BLaER1 (cell line): Measurements from ENCODE around the gene SNTG2.

Experiments used
- H3K27ac ChIP-seq: shearing (Covaris generic); formaldehyde crosslinking; 2 replicates; pipeline ENCODE4 v1.8.1; 2022
- H3K27me3 ChIP-seq: shearing (Covaris generic); formaldehyde crosslinking; 2 replicates; pipeline ENCODE4 v1.8.1; 2022
- H3K36me3 ChIP-seq: shearing (Covaris generic); formaldehyde crosslinking; 2 replicates; pipeline ENCODE4 v1.8.1; 2022
- H3K4me1 ChIP-seq: shearing (Covaris generic); formaldehyde crosslinking; 2 replicates; pipeline ENCODE4 v1.8.1; 2022
- H3K4me2 ChIP-seq: shearing (Covaris generic); formaldehyde crosslinking; 2 replicates; pipeline ENCODE4 v1.8.1; 2022
- H3K4me3 ChIP-seq: shearing (Covaris generic); formaldehyde crosslinking; 2 replicates; pipeline ENCODE4 v1.8.1; 2022
- H3K9ac ChIP-seq: shearing (Covaris generic); formaldehyde crosslinking; 2 replicates; pipeline ENCODE4 v1.8.1; 2022
- H3K9me3 ChIP-seq: shearing (Covaris generic); formaldehyde crosslinking; 2 replicates; pipeline ENCODE4 v1.8.1; 2022
- H4K20me1 ChIP-seq: shearing (Covaris generic); formaldehyde crosslinking; 2 replicates; pipeline ENCODE4 v1.8.1; 2022
- Cebpa-rat ChIP-seq: shearing (Covaris generic); IDR thresholded peaks from 2 replicates; pipeline ENCODE4 v1.8.1; 2022

SNTG2 gene

GRCh38 chr2:951224-952006 is 766 bp downstream of the SNTG2 start:
- H4K20me1 ChIP-seq = 0 out of 2 replicates have a peak, but pooled peaks cover 12% of the 10 kb centered on the region
- peak overlapping the region; percentile 70 for H3K4me3 ChIP-seq
- no peak for TF ChIP-seq Cebpa-rat
- no peaks in the 10 kb centered on the region for H3K36me3 ChIP-seq
- no peaks in the 10 kb centered on the region for H3K9me3 ChIP-seq
- H3K4me2 ChIP-seq = peak overlapping the region; percentile 89
- peaks cover 24% of the 10 kb centered on the region for H3K4me1 ChIP-seq
- H3K27me3 ChIP-seq = peaks cover 57% of the 10 kb centered on the region
- no peak overlapping the region for H3K27ac ChIP-seq
- H3K9ac ChIP-seq = no peak overlapping the region

DNA sequence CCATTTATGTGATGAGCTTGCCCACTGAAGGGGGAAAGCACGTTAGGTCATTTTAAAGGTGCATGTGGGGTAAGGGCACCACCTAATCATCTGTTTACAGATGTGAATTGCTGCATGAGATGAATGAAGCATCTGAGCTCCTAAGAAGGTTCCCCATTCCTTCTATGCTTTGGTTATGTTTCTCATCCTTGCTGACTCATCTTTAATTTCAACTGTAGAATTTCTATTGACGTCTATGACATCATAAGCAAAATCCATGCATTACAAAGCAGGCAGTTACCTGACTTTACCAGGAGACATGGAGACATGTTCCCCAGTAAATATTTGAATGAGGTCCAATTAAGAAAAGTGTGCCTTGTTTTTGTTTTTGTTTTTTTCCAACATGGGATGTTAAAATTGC is 2.8 kb downstream of the SNTG2 start:
- TF ChIP-seq Cebpa-rat = no peak
- Histone ChIP-seq H3K4me2 (no peak overlapping the region), H3K9ac (no peak overlapping the region)

GRCh38 chr2:953975-954686 is 3.5 kb downstream of the SNTG2 start:
- H3K4me1 ChIP-seq = peaks cover 11% of the 10 kb centered on the region
- H3K9me3 ChIP-seq = no peaks in the 10 kb centered on the region
- H3K27me3 ChIP-seq = peaks cover 50% of the 10 kb centered on the region
- no peaks in the 10 kb centered on the region for H3K36me3 ChIP-seq
- TF ChIP-seq Cebpa-rat = no peak
- H4K20me1 ChIP-seq = 0 out of 2 replicates have a peak, but pooled peaks cover 12% of the 10 kb centered on the region
- no peak overlapping the region for H3K4me2 ChIP-seq
- no peak overlapping the region for H3K4me3 ChIP-seq
- no peak overlapping the region for H3K27ac ChIP-seq
- H3K9ac ChIP-seq = no peak overlapping the region

More for the DNA sequence above, 2.8 kb downstream of the SNTG2 start:
- Histone ChIP-seq H3K27me3 (peaks cover 57% of the 10 kb centered on the region), H3K9me3 (no peaks in the 10 kb centered on the region), H3K36me3 (no peaks in the 10 kb centered on the region), H3K27ac (no peak overlapping the region), H3K4me3 (no peak overlapping the region), H4K20me1 (0 out of 2 replicates have a peak, but pooled peaks cover 12% of the 10 kb centered on the region), H3K4me1 (peaks cover 8% of the 10 kb centered on the region)

- 0 out of 2 replicates have a peak, but pooled peaks cover 8% of the 10 kb centered on the region for H4K20me1 ChIP-seq
- H3K9me3 ChIP-seq = no peaks in the 10 kb centered on the region
- no peak overlapping the region for H3K4me2 ChIP-seq
- no peak overlapping the region for H3K4me3 ChIP-seq
- H3K4me1 ChIP-seq = peaks cover 11% of the 10 kb centered on the region
- H3K27me3 ChIP-seq = peaks cover 45% of the 10 kb centered on the region
- no peak overlapping the region for H3K27ac ChIP-seq
- H3K9ac ChIP-seq = no peak overlapping the region
- TF ChIP-seq Cebpa-rat = no peak
- no peaks in the 10 kb centered on the region for H3K36me3 ChIP-seq
Observed at GRCh38 chr2:954687-955000, 4.0 kb downstream of the SNTG2 start.

GRCh38 chr2:955829-956731 is 5.4 kb downstream of the SNTG2 start:
- Histone ChIP-seq H3K4me2 (no peak overlapping the region), H3K4me1 (peaks cover 8% of the 10 kb centered on the region), H3K9ac (no peak overlapping the region), H3K27me3 (peaks cover 30% of the 10 kb centered on the region), H3K4me3 (no peak overlapping the region), H3K27ac (no peak overlapping the region), H3K36me3 (no peaks in the 10 kb centered on the region), H4K20me1 (0 out of 2 replicates have a peak, but pooled peaks cover 7% of the 10 kb centered on the region), H3K9me3 (no peaks in the 10 kb centered on the region)
- no peak for TF ChIP-seq Cebpa-rat

DNA sequence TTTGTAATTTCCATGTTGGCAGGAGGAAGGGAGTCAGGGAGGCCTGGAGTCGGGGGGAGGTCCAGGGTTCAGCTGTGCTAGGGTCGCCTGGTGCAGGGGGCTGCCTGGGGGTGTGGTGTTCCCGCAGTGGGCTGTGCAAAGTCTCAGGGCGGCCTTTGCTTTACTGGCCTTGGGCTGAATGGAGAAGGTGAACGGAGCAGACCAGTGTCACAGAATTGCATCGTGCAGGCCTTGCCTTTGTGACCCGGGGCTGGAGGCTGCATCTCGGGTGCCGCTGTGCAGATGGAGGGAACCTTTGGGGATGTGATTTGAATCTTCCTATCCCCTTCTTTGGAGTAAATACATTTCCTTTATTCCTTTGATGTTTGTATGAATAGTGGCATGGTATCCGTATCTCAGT is 8.8 kb downstream of the SNTG2 start:
- Histone ChIP-seq H3K4me1 (peaks cover 17% of the 10 kb centered on the region), H3K27me3 (no peaks in the 10 kb centered on the region), H3K4me2 (peak overlapping the region; percentile 56), H3K9ac (no peak overlapping the region), H3K9me3 (no peaks in the 10 kb centered on the region), H3K4me3 (no peak overlapping the region), H3K27ac (no peak overlapping the region), H4K20me1 (no peaks in the 10 kb centered on the region), H3K36me3 (no peaks in the 10 kb centered on the region)
- TF ChIP-seq Cebpa-rat = no peak

GRCh38 chr2:960061-960736 is 9.6 kb downstream of the SNTG2 start:
- Histone ChIP-seq H3K36me3 (no peaks in the 10 kb centered on the region), H3K4me2 (no peak overlapping the region), H3K9ac (no peak overlapping the region), H3K27ac (no peak overlapping the region), H4K20me1 (no peaks in the 10 kb centered on the region), H3K4me3 (no peak overlapping the region), H3K27me3 (no peaks in the 10 kb centered on the region), H3K4me1 (peaks cover 17% of the 10 kb centered on the region), H3K9me3 (no peaks in the 10 kb centered on the region)
- TF ChIP-seq Cebpa-rat = no peak

DNA sequence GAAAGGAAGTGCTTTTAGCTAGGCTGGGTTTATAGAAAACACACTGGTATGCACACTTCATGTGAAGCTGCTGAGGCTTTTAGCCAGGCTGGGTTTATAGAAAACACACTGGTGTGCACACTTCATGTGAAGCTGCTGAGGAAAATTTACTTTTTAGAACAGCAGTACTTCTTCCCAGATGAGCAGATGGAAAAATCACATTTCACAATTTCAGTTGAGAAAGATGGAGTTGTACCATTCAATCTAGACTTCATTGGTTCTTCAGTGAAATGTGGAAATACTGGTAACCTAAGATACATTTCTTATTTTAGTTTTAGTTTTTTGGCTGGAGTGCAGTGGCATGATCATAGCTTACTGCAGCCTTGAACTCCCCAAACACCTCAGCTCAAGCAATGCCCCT is 11.1 kb downstream of the SNTG2 start:
- no peaks in the 10 kb centered on the region for H3K27me3 ChIP-seq

DNA sequence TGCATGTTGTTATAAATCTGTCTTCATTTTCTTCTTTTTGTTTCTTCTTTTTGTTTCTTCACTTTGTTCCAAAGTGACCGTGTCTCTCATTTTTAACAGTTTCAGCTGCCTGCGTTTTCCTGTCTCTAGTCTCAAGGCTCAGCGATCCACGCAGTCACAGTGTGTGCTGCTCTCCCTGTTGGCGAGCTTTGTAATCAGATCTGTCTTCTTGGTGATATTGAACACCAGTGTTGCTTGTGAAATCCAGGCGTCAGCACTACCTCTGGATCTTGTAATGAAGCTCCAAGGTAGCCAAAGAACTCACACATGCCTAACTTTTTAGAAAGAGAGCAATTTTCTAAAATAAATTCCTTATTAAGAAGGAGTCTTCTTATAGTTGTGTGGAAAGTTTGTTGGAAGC is 13.2 kb downstream of the SNTG2 start:
- Histone ChIP-seq H3K4me3 (no peak overlapping the region), H3K9ac (no peak overlapping the region)
- TF ChIP-seq Cebpa-rat = no peak

More for the DNA sequence above, 11.1 kb downstream of the SNTG2 start:
- Histone ChIP-seq H4K20me1 (no peaks in the 10 kb centered on the region), H3K36me3 (no peaks in the 10 kb centered on the region), H3K4me1 (peaks cover 17% of the 10 kb centered on the region), H3K9me3 (no peaks in the 10 kb centered on the region), H3K4me3 (no peak overlapping the region), H3K4me2 (no peak overlapping the region), H3K27ac (no peak overlapping the region), H3K9ac (no peak overlapping the region)
- no peak for TF ChIP-seq Cebpa-rat

More for the DNA sequence above, 13.2 kb downstream of the SNTG2 start:
- no peaks in the 10 kb centered on the region for H3K27me3 ChIP-seq
- H3K4me1 ChIP-seq = peaks cover 17% of the 10 kb centered on the region
- no peaks in the 10 kb centered on the region for H4K20me1 ChIP-seq
- H3K27ac ChIP-seq = no peak overlapping the region
- H3K36me3 ChIP-seq = no peaks in the 10 kb centered on the region
- 0 out of 2 replicates have a peak overlapping the region, but pooled peaks have one; percentile 0 for H3K4me2 ChIP-seq
- peaks cover 4% of the 10 kb centered on the region for H3K9me3 ChIP-seq
